ENCODE data around the gene RNF186.

The RNF186 gene

GRCh38 chr1:19814681-19815503 is at the start of gene RNF186:
Gene RNF186 (minus strand): TSS chr1:19815283. CDS start chr1:19815101, 182 bp downstream.
- Histone ChIP-seq H3K4me3 (ENCODE audit: low read length) (peak within 1 kb of the TSS; percentile 31), H3K9me3 (ENCODE audit: control insufficient read depth, low read depth, low read length) (no peaks in the 10 kb centered on the region), H3K27ac (ENCODE audit: low read length) (no peak within 1 kb of the TSS), H3K27me3 (ENCODE audit: control insufficient read depth, insufficient read depth, low read length) (no peaks in the 10 kb centered on the region), H3K36me3 (ENCODE audit: control insufficient read depth, low read depth, low read length) (no peaks in the 10 kb centered on the region), H3K4me1 (ENCODE audit: control insufficient read depth, low read depth, low read length) (peaks cover 23% of the 10 kb centered on the region), H3K9ac (ENCODE audit: low read length) (no peak within 1 kb of the TSS)

GRCh38 chr1:19864570-19865160 is 49.6 kb upstream of the RNF186 start:
- no peaks in the 10 kb centered on the region for H3K4me1 ChIP-seq (ENCODE audit: control insufficient read depth, low read depth, low read length)
- H3K36me3 ChIP-seq (ENCODE audit: control insufficient read depth, low read depth, low read length), result no peaks in the 10 kb centered on the region
- H3K27ac ChIP-seq (ENCODE audit: low read length), result no peak overlapping the region
- H3K9me3 ChIP-seq (ENCODE audit: control insufficient read depth, low read depth, low read length), result no peaks in the 10 kb centered on the region
- no peak overlapping the region for H3K4me3 ChIP-seq (ENCODE audit: low read length)
- H3K27me3 ChIP-seq (ENCODE audit: control insufficient read depth, insufficient read depth, low read length), result no peaks in the 10 kb centered on the region
- no peak overlapping the region for H3K9ac ChIP-seq (ENCODE audit: low read length)

- no peaks in the 10 kb centered on the region for H3K4me1 ChIP-seq (ENCODE audit: control insufficient read depth, low read depth, low read length)
- H3K4me3 ChIP-seq (ENCODE audit: low read length), result no peak overlapping the region
- H3K27me3 ChIP-seq (ENCODE audit: control insufficient read depth, insufficient read depth, low read length), result no peaks in the 10 kb centered on the region
- no peak overlapping the region for H3K9ac ChIP-seq (ENCODE audit: low read length)
- no peak overlapping the region for H3K27ac ChIP-seq (ENCODE audit: low read length)
- no peaks in the 10 kb centered on the region for H3K36me3 ChIP-seq (ENCODE audit: control insufficient read depth, low read depth, low read length)
- no peaks in the 10 kb centered on the region for H3K9me3 ChIP-seq (ENCODE audit: control insufficient read depth, low read depth, low read length)
These were observed 47.9 kb upstream of the RNF186 start for GRCh38 chr1:19862944-19863343.

- Histone ChIP-seq H3K4me3 (ENCODE audit: low read length) (no peak overlapping the region), H3K36me3 (ENCODE audit: control insufficient read depth, low read depth, low read length) (no peaks in the 10 kb centered on the region), H3K9me3 (ENCODE audit: control insufficient read depth, low read depth, low read length) (no peaks in the 10 kb centered on the region), H3K27ac (ENCODE audit: low read length) (no peak overlapping the region), H3K27me3 (ENCODE audit: control insufficient read depth, insufficient read depth, low read length) (no peaks in the 10 kb centered on the region), H3K9ac (ENCODE audit: low read length) (no peak overlapping the region), H3K4me1 (ENCODE audit: control insufficient read depth, low read depth, low read length) (no peaks in the 10 kb centered on the region)
These were observed 46.9 kb upstream of the RNF186 start for GRCh38 chr1:19861842-19862530.

- H3K9ac ChIP-seq (ENCODE audit: low read length), result no peak overlapping the region
- H3K4me1 ChIP-seq (ENCODE audit: control insufficient read depth, low read depth, low read length), result no peaks in the 10 kb centered on the region
- no peak overlapping the region for H3K4me3 ChIP-seq (ENCODE audit: low read length)
- H3K9me3 ChIP-seq (ENCODE audit: control insufficient read depth, low read depth, low read length), result no peaks in the 10 kb centered on the region
- H3K27me3 ChIP-seq (ENCODE audit: control insufficient read depth, insufficient read depth, low read length), result no peaks in the 10 kb centered on the region
- no peak overlapping the region for H3K27ac ChIP-seq (ENCODE audit: low read length)
- H3K36me3 ChIP-seq (ENCODE audit: control insufficient read depth, low read depth, low read length), result no peaks in the 10 kb centered on the region
These were observed 46.0 kb upstream of the RNF186 start for GRCh38 chr1:19861034-19861433.

- Histone ChIP-seq H3K4me3 (ENCODE audit: low read length) (no peak overlapping the region), H3K9me3 (ENCODE audit: control insufficient read depth, low read depth, low read length) (no peaks in the 10 kb centered on the region), H3K9ac (ENCODE audit: low read length) (no peak overlapping the region), H3K36me3 (ENCODE audit: control insufficient read depth, low read depth, low read length) (no peaks in the 10 kb centered on the region), H3K27me3 (ENCODE audit: control insufficient read depth, insufficient read depth, low read length) (no peaks in the 10 kb centered on the region), H3K27ac (ENCODE audit: low read length) (no peak overlapping the region), H3K4me1 (ENCODE audit: control insufficient read depth, low read depth, low read length) (no peaks in the 10 kb centered on the region)
These were observed 45.3 kb upstream of the RNF186 start for GRCh38 chr1:19860418-19860817.

GRCh38 chr1:19859876-19860275 is 44.8 kb upstream of the RNF186 start:
- H3K9ac ChIP-seq (ENCODE audit: low read length), result no peak overlapping the region

GRCh38 chr1:19858893-19859292 is 43.8 kb upstream of the RNF186 start:
- no peaks in the 10 kb centered on the region for H3K27me3 ChIP-seq (ENCODE audit: control insufficient read depth, insufficient read depth, low read length)
- no peak overlapping the region for H3K4me3 ChIP-seq (ENCODE audit: low read length)
- H3K36me3 ChIP-seq (ENCODE audit: control insufficient read depth, low read depth, low read length), result no peaks in the 10 kb centered on the region
- no peak overlapping the region for H3K27ac ChIP-seq (ENCODE audit: low read length)
- no peak overlapping the region for H3K9ac ChIP-seq (ENCODE audit: low read length)
- no peaks in the 10 kb centered on the region for H3K4me1 ChIP-seq (ENCODE audit: control insufficient read depth, low read depth, low read length)
- H3K9me3 ChIP-seq (ENCODE audit: control insufficient read depth, low read depth, low read length), result no peaks in the 10 kb centered on the region

More at GRCh38 chr1:19859876-19860275, 44.8 kb upstream of the RNF186 start:
- no peaks in the 10 kb centered on the region for H3K36me3 ChIP-seq (ENCODE audit: control insufficient read depth, low read depth, low read length)
- H3K4me1 ChIP-seq (ENCODE audit: control insufficient read depth, low read depth, low read length), result no peaks in the 10 kb centered on the region
- no peak overlapping the region for H3K4me3 ChIP-seq (ENCODE audit: low read length)
- no peak overlapping the region for H3K27ac ChIP-seq (ENCODE audit: low read length)
- H3K27me3 ChIP-seq (ENCODE audit: control insufficient read depth, insufficient read depth, low read length), result no peaks in the 10 kb centered on the region
- no peaks in the 10 kb centered on the region for H3K9me3 ChIP-seq (ENCODE audit: control insufficient read depth, low read depth, low read length)

GRCh38 chr1:19854866-19855265 is 39.8 kb upstream of the RNF186 start:
- no peak overlapping the region for H3K9ac ChIP-seq (ENCODE audit: low read length)
- no peaks in the 10 kb centered on the region for H3K9me3 ChIP-seq (ENCODE audit: control insufficient read depth, low read depth, low read length)
- no peaks in the 10 kb centered on the region for H3K27me3 ChIP-seq (ENCODE audit: control insufficient read depth, insufficient read depth, low read length)
- H3K4me3 ChIP-seq (ENCODE audit: low read length), result no peak overlapping the region
- H3K4me1 ChIP-seq (ENCODE audit: control insufficient read depth, low read depth, low read length), result no peaks in the 10 kb centered on the region
- H3K36me3 ChIP-seq (ENCODE audit: control insufficient read depth, low read depth, low read length), result no peaks in the 10 kb centered on the region
- no peak overlapping the region for H3K27ac ChIP-seq (ENCODE audit: low read length)

- no peaks in the 10 kb centered on the region for H3K36me3 ChIP-seq (ENCODE audit: control insufficient read depth, low read depth, low read length)
- no peak overlapping the region for H3K9ac ChIP-seq (ENCODE audit: low read length)
- no peaks in the 10 kb centered on the region for H3K27me3 ChIP-seq (ENCODE audit: control insufficient read depth, insufficient read depth, low read length)
- H3K4me1 ChIP-seq (ENCODE audit: control insufficient read depth, low read depth, low read length), result no peaks in the 10 kb centered on the region
- H3K4me3 ChIP-seq (ENCODE audit: low read length), result no peak overlapping the region
- no peak overlapping the region for H3K27ac ChIP-seq (ENCODE audit: low read length)
- no peaks in the 10 kb centered on the region for H3K9me3 ChIP-seq (ENCODE audit: control insufficient read depth, low read depth, low read length)
These were observed 37.0 kb upstream of the RNF186 start for GRCh38 chr1:19852036-19852435.

- Histone ChIP-seq H3K4me3 (ENCODE audit: low read length) (no peak overlapping the region), H3K4me1 (ENCODE audit: control insufficient read depth, low read depth, low read length) (no peaks in the 10 kb centered on the region), H3K9ac (ENCODE audit: low read length) (no peak overlapping the region), H3K36me3 (ENCODE audit: control insufficient read depth, low read depth, low read length) (no peaks in the 10 kb centered on the region), H3K27ac (ENCODE audit: low read length) (no peak overlapping the region), H3K27me3 (ENCODE audit: control insufficient read depth, insufficient read depth, low read length) (no peaks in the 10 kb centered on the region), H3K9me3 (ENCODE audit: control insufficient read depth, low read depth, low read length) (no peaks in the 10 kb centered on the region)
These were observed 35.1 kb upstream of the RNF186 start for GRCh38 chr1:19850214-19850613.

Measured in iPS-18a (cell line).